Esophagus squamous epithelium (tissue), 4 donors: ENCODE data around the gene MTCL1.

ENCODE experiments used
- POLR2A ChIP-seq, 4 donors: fragments of 450-650 bp; IDR thresholded peaks; one replicate each; pipeline ENCODE4 v1.6.1; 2017; ENCODE audit warnings: antibody characterized with exemption in 4 of 4, mild to moderate bottlenecking in 4 of 4, moderate library complexity in 3 of 4
- TF ChIP-seq, protein P1 (sequence below), 6 experiments: fragments of 450-650 bp in 4 of 6; fragments of 200-600 bp in 2 of 6; sonication (generic) in 2 of 6; IDR thresholded peaks; one replicate each; pipeline ENCODE4 v1.5.1; 2016 to 2019; ENCODE audit warnings: antibody characterized with exemption in 6 of 6, mild to moderate bottlenecking in 4 of 6, moderate library complexity in 4 of 6

DNA sequence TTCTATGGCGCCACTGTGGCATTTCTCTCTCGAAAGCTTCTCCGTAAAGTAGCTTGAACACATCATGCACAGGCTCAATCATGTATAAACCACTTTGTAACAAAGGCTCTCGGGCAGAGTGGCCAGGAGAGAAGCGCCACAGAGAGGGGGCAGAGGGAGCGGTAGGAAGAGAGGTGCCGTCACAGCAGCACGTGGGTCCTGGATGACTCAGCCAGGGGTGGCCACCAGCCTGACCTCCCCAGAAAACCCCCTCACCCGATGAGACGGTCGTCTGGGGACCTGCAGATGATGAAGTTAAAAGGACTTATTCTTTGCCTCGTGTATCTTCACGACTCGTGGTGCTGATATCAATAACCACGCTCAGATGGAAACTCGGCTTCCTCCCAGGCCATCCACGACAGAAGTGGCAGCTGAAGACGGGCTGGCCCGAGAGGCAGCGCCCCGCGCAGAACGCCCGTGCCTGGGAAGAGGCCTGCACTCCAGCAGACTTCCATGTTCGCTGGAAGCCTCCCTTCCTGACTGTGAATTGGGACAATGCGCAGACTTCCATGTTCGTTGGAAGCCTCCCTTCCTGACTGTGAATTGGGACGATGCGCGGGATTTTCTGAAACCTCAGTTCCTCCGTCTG, 46.4 kb upstream of the MTCL1 start:
- TF ChIP-seq, protein P1, sequence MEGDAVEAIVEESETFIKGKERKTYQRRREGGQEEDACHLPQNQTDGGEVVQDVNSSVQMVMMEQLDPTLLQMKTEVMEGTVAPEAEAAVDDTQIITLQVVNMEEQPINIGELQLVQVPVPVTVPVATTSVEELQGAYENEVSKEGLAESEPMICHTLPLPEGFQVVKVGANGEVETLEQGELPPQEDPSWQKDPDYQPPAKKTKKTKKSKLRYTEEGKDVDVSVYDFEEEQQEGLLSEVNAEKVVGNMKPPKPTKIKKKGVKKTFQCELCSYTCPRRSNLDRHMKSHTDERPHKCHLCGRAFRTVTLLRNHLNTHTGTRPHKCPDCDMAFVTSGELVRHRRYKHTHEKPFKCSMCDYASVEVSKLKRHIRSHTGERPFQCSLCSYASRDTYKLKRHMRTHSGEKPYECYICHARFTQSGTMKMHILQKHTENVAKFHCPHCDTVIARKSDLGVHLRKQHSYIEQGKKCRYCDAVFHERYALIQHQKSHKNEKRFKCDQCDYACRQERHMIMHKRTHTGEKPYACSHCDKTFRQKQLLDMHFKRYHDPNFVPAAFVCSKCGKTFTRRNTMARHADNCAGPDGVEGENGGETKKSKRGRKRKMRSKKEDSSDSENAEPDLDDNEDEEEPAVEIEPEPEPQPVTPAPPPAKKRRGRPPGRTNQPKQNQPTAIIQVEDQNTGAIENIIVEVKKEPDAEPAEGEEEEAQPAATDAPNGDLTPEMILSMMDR (IDR thresholded peaks at IDR 0.05) = no peak
- TF ChIP-seq POLR2A (IDR thresholded peaks at IDR 0.05) = no peak
